Measurements from ENCODE around the gene DCTN4. TPM values are rescaled to one million over a fixed set of nuclear protein-coding genes. Genes with fewer than 3 reads are reported as not detected.

The DCTN4 gene
- total and polyA plus RNA-seq, 9 of the 15 experiments (the other 6 are each of a cell fraction or from before 2014, with no cell fraction given): 20.4 to 64.9 (median 49.9) TPM

DNA sequence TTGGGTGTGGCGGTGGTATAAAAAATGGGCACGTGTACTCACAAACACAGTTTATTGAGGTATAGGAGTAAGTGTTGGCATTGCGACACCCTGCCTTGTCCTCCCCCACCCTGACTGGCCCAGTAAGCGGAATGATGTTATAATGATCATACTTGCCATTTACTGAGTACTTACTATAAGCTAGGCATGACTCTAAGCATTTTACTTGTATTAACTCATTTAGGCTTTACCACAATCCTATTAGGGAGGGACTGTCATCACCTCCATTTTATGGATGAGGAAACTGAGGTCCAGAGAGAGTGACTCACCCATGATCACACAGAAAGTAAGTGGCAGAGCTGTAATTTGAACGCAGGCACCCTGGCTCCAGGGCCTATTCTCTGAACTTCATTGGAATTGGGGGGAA is 22.0 kb upstream of the DCTN4 start:
- Histone ChIP-seq H3K4me2 (ENCODE audit: insufficient read depth, low read length) (no peak overlapping the region), H3K27me3 (ENCODE audit: control insufficient read depth in 2 of 2, insufficient read depth in 2 of 2, low read length in 2 of 2) (no peaks in the 10 kb centered on the region), H3K4me1 (replicated peaks in 1 of 2; ENCODE audit: control insufficient read depth in 2 of 2, insufficient read depth in 2 of 2, low read length in 2 of 2) (peaks cover 18 to 22% of the 10 kb centered on the region in 2 experiments), H3K79me2 (ENCODE audit: control insufficient read depth, insufficient read depth, low read length) (peaks cover 9% of the 10 kb centered on the region; the same call in 1 of the 3 replicates), H3K9me3 (replicated peaks; ENCODE audit: control insufficient read depth, insufficient read depth, low read depth, low read length) (no peaks in the 10 kb centered on the region), H4K20me1 (replicated peaks; ENCODE audit: control insufficient read depth, insufficient read depth, low read length) (no peaks in the 10 kb centered on the region), H3K27ac (ENCODE audit: extremely low read depth, low read depth, low read length) (no peak overlapping the region), H3K4me3 (no peak overlapping the region), H3K36me3 (ENCODE audit: control insufficient read depth, insufficient read depth, low read length) (no peaks in the 10 kb centered on the region), H2AFZ (ENCODE audit: low read depth, low read length) (no peak overlapping the region), H3K9me1 (ENCODE audit: control insufficient read depth, insufficient read depth, low read length) (no peaks in the 10 kb centered on the region), H3K9ac (ENCODE audit: insufficient read depth in 1 of 2, low read depth in 2 of 2, low read length in 2 of 2) (no peak overlapping the region)
- no TSS peak for BruUV-seq (replicated peaks)
- ChIA-PET CTCF (ENCODE audit: low intra/inter-chr PET ratio) (no interaction called here), POLR2A (interaction anchor here (0.5 to 1.6 kb wide), 4 partner anchors 9 to 356 kb away, joined by 3 to 5 read pairs (median 4); no protein-coding TSS in a partner anchor)
- TF ChIP-seq, protein P1, sequence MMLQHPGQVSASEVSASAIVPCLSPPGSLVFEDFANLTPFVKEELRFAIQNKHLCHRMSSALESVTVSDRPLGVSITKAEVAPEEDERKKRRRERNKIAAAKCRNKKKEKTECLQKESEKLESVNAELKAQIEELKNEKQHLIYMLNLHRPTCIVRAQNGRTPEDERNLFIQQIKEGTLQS (IDR thresholded peaks at IDR 0.05): peak; percentile 36; the same call in 1 of the 2 replicates
- TF ChIP-seq, protein P1 (CRISPR knock-in tag; conservative IDR thresholded peaks at IDR 0.05): no peak
- TF ChIP-seq ZNF12 (CRISPR knock-in tag; IDR thresholded peaks at IDR 0.05) (no peak), CEBPG (CRISPR knock-in tag; IDR thresholded peaks at IDR 0.05) (0 out of 2 replicates have a peak, but pooled peaks have one; percentile 39), CEBPG (tag; conservative IDR thresholded peaks at IDR 0.05 in 1 of 2, IDR thresholded peaks at IDR 0.05 in 1 of 2) (peak; percentile 45 to 54; a peak in 3 of 4 replicates), RBM25 (IDR thresholded peaks at IDR 0.05; ENCODE audit: low read depth, low read length, severe bottlenecking) (peak; percentile 64), CEBPB (tag; IDR thresholded peaks at IDR 0.05) (peak; percentile 79)
- DNase-seq (ENCODE audit: extremely low read depth in 1 of 4, low spot score in 3 of 4) (no peak), FAIRE-seq (no peak), ATAC-seq (no peak)
- intact Hi-C loops (cut with micrococcal nuclease) (no loop called here), in situ Hi-C loops (cut with MboI) (no loop called here)
- WGBS (ENCODE audit: insufficient coverage, low coverage, missing lambda C conversion rate): 78% methylated on average over 5 of the region's 5 CpGs
